Trophoblast cell (in vitro differentiated cells and primary cell): ENCODE results near the gene CDC25A.

Source experiments
- DNase-seq, 2 donors: peaks; one replicate each; pipeline ENCODE4 v3.0.0-alpha.2; 2016
- H2AFZ ChIP-seq: 2 replicates; pipeline ENCODE4 v1.6.1; 2013; ENCODE audit warnings: low read length, moderate library complexity, mild to moderate bottlenecking; ENCODE audit not compliant: insufficient read depth, poor library complexity
- H2AK5ac ChIP-seq: 2 replicates; pipeline ENCODE4 v1.6.1; 2013; ENCODE audit warnings: mild to moderate bottlenecking, low read length
- H2BK120ac ChIP-seq: 2 replicates; pipeline ENCODE4 v1.6.1; 2013; ENCODE audit warnings: low read length, mild to moderate bottlenecking, moderate library complexity; ENCODE audit not compliant: insufficient read depth, poor library complexity
- H2BK12ac ChIP-seq: 2 replicates; pipeline ENCODE4 v1.6.1; 2013; ENCODE audit warnings: mild to moderate bottlenecking, low read length, moderate library complexity
- H2BK5ac ChIP-seq: 2 replicates; pipeline ENCODE4 v1.6.1; 2013; ENCODE audit warnings: low read length, low read depth, moderate library complexity, mild to moderate bottlenecking; ENCODE audit not compliant: poor library complexity
- H3K14ac ChIP-seq: 2 replicates; pipeline ENCODE4 v1.6.1; 2013; ENCODE audit warnings: mild to moderate bottlenecking, low read length
- H3K18ac ChIP-seq: 2 replicates; pipeline ENCODE4 v1.6.1; 2013; ENCODE audit warnings: mild to moderate bottlenecking, low read length
- H3K23ac ChIP-seq: 2 replicates; pipeline ENCODE4 v1.6.1; 2013; ENCODE audit warnings: low read length
- H3K27ac ChIP-seq: 2 replicates; pipeline ENCODE4 v1.5.1; 2013; ENCODE audit warnings: low read depth, mild to moderate bottlenecking, inconsistent platforms, low read length, moderate library complexity
- H3K27me3 ChIP-seq: 2 replicates; pipeline ENCODE4 v1.6.1; 2013; ENCODE audit warnings: inconsistent platforms, mild to moderate bottlenecking, low read length, moderate library complexity; ENCODE audit not compliant: insufficient read depth
- H3K36me3 ChIP-seq, 2 experiments: 1 replicate in 1 of 2; 2 replicates in 1 of 2; pipeline ENCODE4 v1.6.1; 2013; ENCODE audit warnings: low read length in 2 of 2, mild to moderate bottlenecking in 2 of 2, moderate library complexity in 1 of 2; ENCODE audit not compliant: insufficient read depth in 2 of 2, control insufficient read depth in 1 of 2
- H3K4ac ChIP-seq: 2 replicates; pipeline ENCODE4 v1.6.1; 2013; ENCODE audit warnings: low read depth, mild to moderate bottlenecking, low read length, moderate library complexity
- H3K4me1 ChIP-seq, 2 experiments: 1 replicate in 1 of 2; 2 replicates in 1 of 2; pipeline ENCODE4 v1.6.1; 2013; ENCODE audit warnings: low read length in 2 of 2, mild to moderate bottlenecking in 2 of 2, moderate library complexity in 1 of 2; ENCODE audit not compliant: insufficient read depth in 2 of 2, control insufficient read depth in 1 of 2
- H3K4me2 ChIP-seq: 2 replicates; pipeline ENCODE4 v1.6.1; 2013; ENCODE audit warnings: inconsistent platforms, mild to moderate bottlenecking, low read length, moderate library complexity
- H3K4me3 ChIP-seq: 2 replicates; pipeline ENCODE4 v1.5.1; 2013; ENCODE audit warnings: mild to moderate bottlenecking, low read depth, low read length, inconsistent platforms
- H3K79me1 ChIP-seq: one replicate; pipeline ENCODE4 v1.6.1; 2013; ENCODE audit warnings: low read length
- H3K79me2 ChIP-seq: 2 replicates; pipeline ENCODE4 v1.6.1; 2013; ENCODE audit warnings: low read length, mild to moderate bottlenecking; ENCODE audit not compliant: control insufficient read depth, insufficient read depth, poor library complexity
- H3K9ac ChIP-seq: 2 replicates; pipeline ENCODE4 v1.6.1; 2013; ENCODE audit warnings: mild to moderate bottlenecking, low read length
- H3K9me3 ChIP-seq: 2 replicates; pipeline ENCODE4 v1.6.1; 2013; ENCODE audit warnings: low read depth, mild to moderate bottlenecking, control low read depth, inconsistent platforms, low read length; ENCODE audit not compliant: insufficient read depth
- H4K12ac ChIP-seq: 2 replicates; pipeline ENCODE4 v1.6.1; 2013; ENCODE audit warnings: low read depth, mild to moderate bottlenecking, low read length, moderate library complexity
- H4K8ac ChIP-seq: 2 replicates; pipeline ENCODE4 v1.6.1; 2013; ENCODE audit warnings: low read depth, mild to moderate bottlenecking, low read length, moderate library complexity
- H4K91ac ChIP-seq: one replicate; pipeline ENCODE4 v1.6.1; 2013; ENCODE audit warnings: low read depth, mild to moderate bottlenecking, low read length, moderate library complexity
- WGBS: extraction: QIAGEN DNeasy Blood & Tissue Kit; methylation state at CpG from one replicate; pipeline ENCODE4 v1.1.7; 2013; ENCODE audit warnings: missing lambda C conversion rate; ENCODE audit not compliant: insufficient read length, insufficient coverage; ENCODE audit errors: extremely low coverage; 5-methylcytosine and 5-hydroxymethylcytosine counted together

The CDC25A gene

GRCh38 chr3:48125013-48125705 lies 63.1 kb downstream of the CDC25A start:
- Histone ChIP-seq H3K9ac (no peak overlapping the region), H3K36me3 (no peaks in the 10 kb centered on the region), H2AFZ (no peak overlapping the region), H2BK12ac (no peak overlapping the region), H3K4ac (no peak overlapping the region), H3K14ac (no peak overlapping the region), H3K23ac (no peak overlapping the region), H3K4me2 (no peak overlapping the region), H3K27me3 (no peaks in the 10 kb centered on the region), H4K8ac (no peak overlapping the region), H2AK5ac (no peak overlapping the region), H2BK120ac (no peak overlapping the region), H3K79me2 (no peaks in the 10 kb centered on the region), H3K4me3 (no peak overlapping the region), H3K9me3 (no peaks in the 10 kb centered on the region), H3K79me1 (peaks cover 2% of the 10 kb centered on the region), H3K18ac (no peak overlapping the region), H3K27ac (no peak overlapping the region), H2BK5ac (no peak overlapping the region), H4K12ac (no peak overlapping the region), H4K91ac (no peak overlapping the region), H3K4me1 (peaks cover 2 to 3% of the 10 kb centered on the region in 2 experiments)
- peak; percentile 80 to 86 for DNase-seq
- no CpG with 5 or more reads among the region's 8 CpGs for WGBS

GRCh38 chr3:48123346-48123745 lies 64.9 kb downstream of the CDC25A start:
- Histone ChIP-seq H3K4ac (no peak overlapping the region), H3K14ac (no peak overlapping the region), H3K9me3 (no peaks in the 10 kb centered on the region), H3K27me3 (no peaks in the 10 kb centered on the region), H3K4me2 (no peak overlapping the region), H2AFZ (no peak overlapping the region), H3K4me1 (peaks cover 2 to 3% of the 10 kb centered on the region in 2 experiments), H2BK120ac (no peak overlapping the region), H3K79me1 (peaks cover 2% of the 10 kb centered on the region), H3K23ac (no peak overlapping the region), H3K27ac (no peak overlapping the region), H3K4me3 (no peak overlapping the region), H3K36me3 (no peaks in the 10 kb centered on the region), H4K12ac (no peak overlapping the region), H3K18ac (no peak overlapping the region), H3K79me2 (no peaks in the 10 kb centered on the region), H2BK5ac (no peak overlapping the region), H2BK12ac (no peak overlapping the region), H4K91ac (no peak overlapping the region), H4K8ac (no peak overlapping the region), H2AK5ac (no peak overlapping the region), H3K9ac (no peak overlapping the region)
- peak; percentile 86 to 97 for DNase-seq
- no CpG with 5 or more reads among the region's 6 CpGs for WGBS

- H3K27ac ChIP-seq: no peak overlapping the region
- no peak overlapping the region for H3K4me2 ChIP-seq
- H2AFZ ChIP-seq: no peak overlapping the region
- H2AK5ac ChIP-seq: no peak overlapping the region
- no peak overlapping the region for H4K91ac ChIP-seq
- no peak overlapping the region for H4K8ac ChIP-seq
- no peak overlapping the region for H3K23ac ChIP-seq
- no peak overlapping the region for H2BK5ac ChIP-seq
- H3K79me2 ChIP-seq: no peaks in the 10 kb centered on the region
- no CpG with 5 or more reads among the region's 5 CpGs for WGBS
- H2BK12ac ChIP-seq: no peak overlapping the region
- no peak overlapping the region for H3K4me3 ChIP-seq
- no peak overlapping the region for H3K18ac ChIP-seq
- H3K79me1 ChIP-seq: peaks cover 2% of the 10 kb centered on the region
- H3K9me3 ChIP-seq: no peaks in the 10 kb centered on the region
- peak overlapping the region; percentile 43 for H3K9ac ChIP-seq
- no peaks in the 10 kb centered on the region for H3K36me3 ChIP-seq
- H3K4ac ChIP-seq: no peak overlapping the region
- H3K4me1 ChIP-seq: peaks cover 2 to 3% of the 10 kb centered on the region in 2 experiments
- H3K14ac ChIP-seq: no peak overlapping the region
- no peaks in the 10 kb centered on the region for H3K27me3 ChIP-seq
- H2BK120ac ChIP-seq: no peak overlapping the region
- DNase-seq: peak; percentile 26 to 52
- H4K12ac ChIP-seq: no peak overlapping the region
Observed at GRCh38 chr3:48122504-48122903, 65.7 kb downstream of the CDC25A start.

GRCh38 chr3:48120223-48120622 lies 68.0 kb downstream of the CDC25A start:
- H3K36me3 ChIP-seq: no peaks in the 10 kb centered on the region

More at GRCh38 chr3:48120223-48120622, 68.0 kb downstream of the CDC25A start:
- Histone ChIP-seq H3K79me2 (no peaks in the 10 kb centered on the region), H3K23ac (no peak overlapping the region), H3K14ac (no peak overlapping the region), H2AFZ (no peak overlapping the region), H3K27me3 (no peaks in the 10 kb centered on the region), H2BK5ac (no peak overlapping the region), H3K4me1 (peaks cover 2 to 3% of the 10 kb centered on the region in 2 experiments), H2BK120ac (no peak overlapping the region), H3K9me3 (no peaks in the 10 kb centered on the region), H4K91ac (no peak overlapping the region), H3K18ac (no peak overlapping the region), H3K27ac (no peak overlapping the region), H3K4me2 (no peak overlapping the region), H2BK12ac (no peak overlapping the region), H3K4ac (no peak overlapping the region), H3K79me1 (peaks cover 2% of the 10 kb centered on the region), H4K8ac (no peak overlapping the region), H3K9ac (no peak overlapping the region), H3K4me3 (no peak overlapping the region), H4K12ac (no peak overlapping the region), H2AK5ac (no peak overlapping the region)
- DNase-seq: no peak
- WGBS: no CpG with 5 or more reads among the region's 1 CpG
